Measurements from ENCODE around the gene PRXL2A. TPM values are rescaled to one million over a fixed set of nuclear protein-coding genes. Genes with fewer than 3 reads are reported as not detected.

Gene PRXL2A
- total RNA-seq, 1 experiment from 2014 or later: 47.1 TPM

GRCh38 chr10:80405626-80406025 is 2.7 kb upstream of the PRXL2A start:
- no peaks in the 10 kb centered on the region for H3K9me3 Mint-ChIP-seq
- H3K4me1 Mint-ChIP-seq: peaks cover 19 to 27% of the 10 kb centered on the region in 2 experiments
- Histone ChIP-seq H3K14ac (ENCODE audit: insufficient read depth, low read length) (no peak overlapping the region), H3K4ac (ENCODE audit: low read depth, low read length) (no peak overlapping the region), H2BK120ac (ENCODE audit: low read depth, low read length, poor library complexity, severe bottlenecking) (no peak overlapping the region), H2BK20ac (ENCODE audit: low read depth, low read length, poor library complexity, severe bottlenecking) (no peak overlapping the region), H2AK5ac (ENCODE audit: insufficient read length, low read length) (no peak overlapping the region), H4K20me1 (ENCODE audit: control insufficient read depth, insufficient read depth, insufficient read length) (no peaks in the 10 kb centered on the region), H3K27ac (ENCODE audit: insufficient read length, low read depth, low read length) (no peak overlapping the region), H3K18ac (ENCODE audit: insufficient read length, low read depth, low read length) (no peak overlapping the region), H3K23ac (ENCODE audit: insufficient read length, low read depth, low read length) (no peak overlapping the region), H2BK5ac (ENCODE audit: insufficient read length, low read length) (no peak overlapping the region), H3K79me1 (ENCODE audit: insufficient read depth, low read depth, low read length, poor library complexity, severe bottlenecking) (no peaks in the 10 kb centered on the region), H3K9ac (ENCODE audit: extremely low read depth, insufficient read length, low read length) (no peak overlapping the region), H3K9me3 (ENCODE audit: control insufficient read depth, low read depth, low read length) (no peaks in the 10 kb centered on the region), H4K5ac (ENCODE audit: insufficient read length, low read depth, low read length) (no peak overlapping the region), H2BK12ac (ENCODE audit: insufficient read length, low read depth, low read length) (no peak overlapping the region), H4K91ac (ENCODE audit: insufficient read length, low read depth, low read length) (no peak overlapping the region), H3K27me3 (ENCODE audit: insufficient read depth, low read length) (peaks cover 4% of the 10 kb centered on the region; the same call in 1 of the 2 replicates), H2BK15ac (ENCODE audit: low read depth, low read length) (no peak overlapping the region), H3K4me1 (ENCODE audit: insufficient read depth, low read length) (no peaks in the 10 kb centered on the region), H3T11ph (ENCODE audit: low read length) (no peak overlapping the region), H3K79me2 (ENCODE audit: insufficient read depth, low read length) (no peaks in the 10 kb centered on the region), H3K4me2 (ENCODE audit: insufficient read depth, insufficient read length, low read length) (no peak overlapping the region), H3K56ac (ENCODE audit: insufficient read length, low read depth, low read length) (no peak overlapping the region), H3K23me2 (ENCODE audit: insufficient read length, low read depth, low read length, poor library complexity, severe bottlenecking) (peaks cover 8% of the 10 kb centered on the region), H4K8ac (replicated peaks; ENCODE audit: insufficient read length, low read depth, low read length) (no peak overlapping the region), H2AFZ (ENCODE audit: low read length) (no peak overlapping the region)
- no CpG with 5 or more reads among the region's 4 CpGs for WGBS (ENCODE audit: extremely low coverage, insufficient read length, low lambda C conversion rate)
- TF ChIP-seq CTCF (conservative IDR thresholded peaks at IDR 0.05): no peak
- peaks cover 0 to 2% (median 0%) of the 10 kb centered on the region in 3 experiments; a peak in 3 of 7 replicates for H3K36me3 Mint-ChIP-seq (ENCODE audit: insufficient read depth in 1 of 3, low read depth in 3 of 3)
- peaks cover 31% of the 10 kb centered on the region for H3K27me3 Mint-ChIP-seq (ENCODE audit: low read depth)
- H3K4me3 Mint-ChIP-seq: no peak overlapping the region
- DNase-seq: no peak
- no peak overlapping the region for H3K27ac Mint-ChIP-seq
